ENCODE data around the gene MRPS2.

Gene MRPS2

GRCh38 chr9:135552021-135552697 lies 51.7 kb downstream of the MRPS2 start:
- no peak for DNase-seq (ENCODE audit: extremely low read depth in 1 of 2, low read depth in 1 of 2)

GRCh38 chr9:135552698-135553171 lies 52.3 kb downstream of the MRPS2 start:
- no peak for DNase-seq (ENCODE audit: extremely low read depth in 1 of 2, low read depth in 1 of 2)
